Skeletal muscle satellite cell (primary cell): ENCODE results near the gene COIL. TPM values are rescaled to one million over a fixed set of nuclear protein-coding genes. Genes with fewer than 3 reads are reported as not detected.
A peak's percentile ranks its signal among the peaks of the same experiment; 100 is the strongest.

ENCODE experiments used
- H3K27me3 ChIP-seq: 2 replicates; pipeline ENCODE4 v1.7.0; 2013; ENCODE audit warnings: low read length; ENCODE audit not compliant: control insufficient read depth, insufficient read depth
- H3K36me3 ChIP-seq: 2 replicates; pipeline ENCODE4 v1.7.0; 2013; ENCODE audit warnings: mild to moderate bottlenecking, control low read depth, low read length; ENCODE audit not compliant: insufficient read depth
- H3K4me1 ChIP-seq: 2 replicates; pipeline ENCODE4 v1.7.0; 2013; ENCODE audit warnings: low read length; ENCODE audit not compliant: control insufficient read depth, insufficient read depth
- H3K4me2 ChIP-seq: 2 replicates; pipeline ENCODE4 v1.7.0; 2013; ENCODE audit warnings: mild to moderate bottlenecking, low read length
- H3K4me3 ChIP-seq: 2 replicates; pipeline ENCODE4 v1.7.0; 2013; ENCODE audit warnings: low read length
- H3K9ac ChIP-seq: 2 replicates; pipeline ENCODE4 v1.7.0; 2013; ENCODE audit warnings: mild to moderate bottlenecking, low read depth, low read length, moderate library complexity
- H3K9me3 ChIP-seq: replicated peaks from 2 replicates; pipeline ENCODE4 v1.7.0; 2013; ENCODE audit warnings: mild to moderate bottlenecking, control low read depth, low read length
- total RNA-seq: library from RNA; depleted of rRNA; stranded (reverse); fragments of >200 nt; gene quantifications from 2 replicates; pipeline ENCODE4 v1.2.3, GENCODE V29; 2012; rRNA removed

COIL gene
- total RNA-seq = 9.8 and 15.2 TPM in 2 replicates

GRCh38 chr17:56960596-56961538 is at the start of gene COIL:
Gene COIL, minus strand, starts transcription at chr17:56961050. Its CDS starts 31 bp downstream, at chr17:56961019.
- H3K27me3 ChIP-seq = no peaks in the 10 kb centered on the region
- H3K9me3 ChIP-seq = no peaks in the 10 kb centered on the region
- peak within 1 kb of the TSS; percentile 93 for H3K4me3 ChIP-seq
- H3K9ac ChIP-seq = peak within 1 kb of the TSS; percentile 98
- H3K36me3 ChIP-seq = no peaks in the 10 kb centered on the region
- peak within 1 kb of the TSS; percentile 73 for H3K4me2 ChIP-seq
- peaks cover 6% of the 10 kb centered on the region for H3K4me1 ChIP-seq

GRCh38 chr17:57010487-57010886 is 49.6 kb upstream of the COIL start:
- Histone ChIP-seq H3K4me1 (no peaks in the 10 kb centered on the region), H3K4me2 (no peak overlapping the region), H3K9ac (no peak overlapping the region), H3K9me3 (no peaks in the 10 kb centered on the region), H3K4me3 (no peak overlapping the region), H3K27me3 (peaks cover 7% of the 10 kb centered on the region), H3K36me3 (peaks cover 4% of the 10 kb centered on the region)

GRCh38 chr17:57009737-57010445 is 49.0 kb upstream of the COIL start:
- no peak overlapping the region for H3K9ac ChIP-seq

GRCh38 chr17:57008958-57009357 is 48.1 kb upstream of the COIL start:
- Histone ChIP-seq H3K27me3 (peaks cover 7% of the 10 kb centered on the region), H3K9ac (no peak overlapping the region), H3K9me3 (no peaks in the 10 kb centered on the region), H3K4me2 (no peak overlapping the region), H3K4me3 (no peak overlapping the region), H3K4me1 (no peaks in the 10 kb centered on the region), H3K36me3 (peaks cover 4% of the 10 kb centered on the region)

More at GRCh38 chr17:57009737-57010445, 49.0 kb upstream of the COIL start:
- H3K36me3 ChIP-seq = peaks cover 4% of the 10 kb centered on the region
- H3K4me3 ChIP-seq = no peak overlapping the region
- H3K27me3 ChIP-seq = peaks cover 7% of the 10 kb centered on the region
- no peaks in the 10 kb centered on the region for H3K4me1 ChIP-seq
- peak overlapping the region; percentile 22 for H3K4me2 ChIP-seq
- no peaks in the 10 kb centered on the region for H3K9me3 ChIP-seq

- Histone ChIP-seq H3K27me3 (no peaks in the 10 kb centered on the region), H3K4me2 (no peak overlapping the region), H3K9ac (no peak overlapping the region), H3K9me3 (no peaks in the 10 kb centered on the region), H3K4me3 (no peak overlapping the region), H3K4me1 (no peaks in the 10 kb centered on the region), H3K36me3 (peaks cover 11% of the 10 kb centered on the region)
Measured at GRCh38 chr17:57006040-57006439, 45.2 kb upstream of the COIL start.

GRCh38 chr17:57004944-57005579 is 44.2 kb upstream of the COIL start:
- H3K36me3 ChIP-seq = peaks cover 14% of the 10 kb centered on the region
- no peaks in the 10 kb centered on the region for H3K27me3 ChIP-seq

GRCh38 chr17:57002904-57003303 is 42.1 kb upstream of the COIL start:
- H3K36me3 ChIP-seq = peaks cover 14% of the 10 kb centered on the region
- H3K4me3 ChIP-seq = no peak overlapping the region
- H3K9ac ChIP-seq = no peak overlapping the region
- no peaks in the 10 kb centered on the region for H3K4me1 ChIP-seq
- H3K27me3 ChIP-seq = no peaks in the 10 kb centered on the region
- no peaks in the 10 kb centered on the region for H3K9me3 ChIP-seq
- no peak overlapping the region for H3K4me2 ChIP-seq

More at GRCh38 chr17:57004944-57005579, 44.2 kb upstream of the COIL start:
- Histone ChIP-seq H3K4me2 (no peak overlapping the region), H3K4me3 (no peak overlapping the region), H3K4me1 (no peaks in the 10 kb centered on the region), H3K9ac (no peak overlapping the region), H3K9me3 (no peaks in the 10 kb centered on the region)

GRCh38 chr17:57001541-57001940 is 40.7 kb upstream of the COIL start:
- no peaks in the 10 kb centered on the region for H3K27me3 ChIP-seq
- no peaks in the 10 kb centered on the region for H3K4me1 ChIP-seq
- H3K9me3 ChIP-seq = no peaks in the 10 kb centered on the region
- no peak overlapping the region for H3K9ac ChIP-seq
- no peak overlapping the region for H3K4me2 ChIP-seq
- H3K4me3 ChIP-seq = no peak overlapping the region
- H3K36me3 ChIP-seq = peaks cover 18% of the 10 kb centered on the region

- Histone ChIP-seq H3K4me2 (no peak overlapping the region), H3K36me3 (peaks cover 25% of the 10 kb centered on the region)
Measured at GRCh38 chr17:56997313-56997712, 36.5 kb upstream of the COIL start.

GRCh38 chr17:56995766-56996165 is 34.9 kb upstream of the COIL start:
- Histone ChIP-seq H3K27me3 (no peaks in the 10 kb centered on the region), H3K4me2 (no peak overlapping the region), H3K4me3 (no peak overlapping the region), H3K9ac (no peak overlapping the region), H3K4me1 (no peaks in the 10 kb centered on the region), H3K9me3 (no peaks in the 10 kb centered on the region), H3K36me3 (peaks cover 15% of the 10 kb centered on the region)

More at GRCh38 chr17:56997313-56997712, 36.5 kb upstream of the COIL start:
- no peaks in the 10 kb centered on the region for H3K9me3 ChIP-seq
- no peaks in the 10 kb centered on the region for H3K4me1 ChIP-seq
- no peak overlapping the region for H3K9ac ChIP-seq
- no peak overlapping the region for H3K4me3 ChIP-seq
- H3K27me3 ChIP-seq = no peaks in the 10 kb centered on the region
